Epidermal melanocyte (primary cell): Measurements from ENCODE around the gene RCAN2.

Source experiments
- DNase-seq: peaks from one replicate; pipeline ENCODE4 v3.0.0; 2011; ENCODE audit warnings: low spot score; ENCODE audit not compliant: insufficient read length

Gene RCAN2

DNA sequence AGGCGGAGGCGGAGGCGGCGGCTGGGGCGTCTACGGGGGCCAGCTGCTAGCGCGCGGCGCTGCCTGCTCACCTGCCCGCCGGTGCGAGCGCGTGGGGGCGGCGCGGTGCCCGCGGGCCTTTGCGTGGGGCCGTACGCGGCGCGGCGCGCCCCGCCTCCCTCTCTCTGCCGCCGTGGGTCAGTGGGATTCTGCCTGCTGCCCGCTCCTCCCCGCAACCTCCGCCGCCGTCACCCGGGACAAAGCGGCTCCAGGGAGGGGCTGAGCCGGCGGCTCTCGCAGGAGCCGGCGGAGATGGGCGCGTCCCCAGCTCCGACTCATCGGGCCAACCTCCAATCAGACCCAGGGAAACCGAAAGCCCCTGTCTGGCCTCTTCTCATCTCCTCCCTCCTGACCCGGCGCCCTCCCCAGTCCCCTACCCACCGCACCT, at the start of gene RCAN2:
Gene RCAN2 (minus strand): TSS at position 249 of the 427 bp plus-strand sequence.
- DNase-seq = peak; percentile 56

DNA sequence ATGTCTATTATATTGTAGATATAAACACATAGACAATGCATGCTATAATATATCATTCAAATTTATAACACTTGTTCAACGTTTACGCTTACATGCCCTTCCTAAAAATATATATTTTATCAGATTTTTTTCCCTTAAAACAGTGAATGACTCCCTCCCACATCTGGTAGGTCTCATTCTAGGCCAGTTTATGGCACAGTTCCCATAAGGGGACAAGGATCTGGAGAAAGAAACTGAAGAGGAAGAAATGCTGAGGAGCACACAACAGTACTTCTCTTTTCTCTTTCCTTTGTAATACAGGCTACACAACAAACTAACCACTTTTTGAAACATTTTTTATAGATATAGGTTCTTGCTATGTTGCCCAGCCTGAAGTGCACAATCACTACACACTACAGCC, 48.6 kb upstream of the RCAN2 start:
- DNase-seq = no peak

DNA sequence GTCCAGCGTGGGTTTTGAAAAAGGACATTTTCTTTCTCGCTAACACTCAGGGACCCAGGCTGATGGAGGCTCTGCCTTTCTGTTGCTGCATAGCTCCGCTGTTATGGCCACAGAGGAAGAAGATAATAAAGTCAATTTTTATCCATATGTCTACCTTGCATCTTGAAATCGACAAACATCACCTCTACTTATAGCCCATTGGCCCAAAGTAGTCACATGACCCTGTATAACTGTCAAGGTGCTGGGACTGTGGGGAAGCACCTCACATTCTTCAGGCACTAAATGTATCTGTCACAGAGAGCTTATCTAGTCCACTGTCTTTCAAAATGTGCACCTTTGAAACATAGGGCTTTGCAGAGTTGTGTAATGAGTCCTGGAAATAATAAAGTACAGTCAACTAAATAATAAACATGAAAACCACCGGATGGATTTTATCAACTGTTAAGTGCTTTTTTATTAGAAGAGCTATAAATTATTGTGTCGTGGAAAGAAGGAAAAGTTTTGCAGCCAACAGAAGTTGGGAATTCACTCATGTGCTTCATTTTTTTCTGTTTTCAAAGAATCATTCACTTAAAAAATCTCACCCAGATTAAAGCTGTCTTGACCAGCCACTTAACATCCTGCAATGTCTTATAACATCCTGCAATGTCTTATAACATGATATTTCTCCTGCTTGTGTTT, 47.7 kb upstream of the RCAN2 start:
- no peak for DNase-seq

DNA sequence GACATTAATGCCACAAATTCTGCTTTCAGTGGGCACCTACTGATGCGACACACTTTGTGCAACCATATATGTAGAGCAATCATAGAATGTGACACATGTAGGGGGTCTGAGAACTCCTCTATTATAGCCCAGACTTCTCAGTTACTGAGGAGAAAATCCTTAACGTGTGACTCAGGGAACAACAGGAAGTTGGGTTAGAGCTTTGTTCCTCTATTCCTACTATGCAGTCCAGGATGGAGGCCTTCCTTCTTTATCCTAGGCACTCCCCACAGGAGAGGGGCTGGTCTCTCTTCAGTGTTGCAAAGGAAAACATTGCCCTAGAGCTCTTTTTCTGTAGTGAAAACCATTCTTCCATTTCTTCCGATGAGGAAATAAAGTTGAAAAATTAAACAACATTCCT, 39.6 kb upstream of the RCAN2 start:
- DNase-seq = no peak

DNA sequence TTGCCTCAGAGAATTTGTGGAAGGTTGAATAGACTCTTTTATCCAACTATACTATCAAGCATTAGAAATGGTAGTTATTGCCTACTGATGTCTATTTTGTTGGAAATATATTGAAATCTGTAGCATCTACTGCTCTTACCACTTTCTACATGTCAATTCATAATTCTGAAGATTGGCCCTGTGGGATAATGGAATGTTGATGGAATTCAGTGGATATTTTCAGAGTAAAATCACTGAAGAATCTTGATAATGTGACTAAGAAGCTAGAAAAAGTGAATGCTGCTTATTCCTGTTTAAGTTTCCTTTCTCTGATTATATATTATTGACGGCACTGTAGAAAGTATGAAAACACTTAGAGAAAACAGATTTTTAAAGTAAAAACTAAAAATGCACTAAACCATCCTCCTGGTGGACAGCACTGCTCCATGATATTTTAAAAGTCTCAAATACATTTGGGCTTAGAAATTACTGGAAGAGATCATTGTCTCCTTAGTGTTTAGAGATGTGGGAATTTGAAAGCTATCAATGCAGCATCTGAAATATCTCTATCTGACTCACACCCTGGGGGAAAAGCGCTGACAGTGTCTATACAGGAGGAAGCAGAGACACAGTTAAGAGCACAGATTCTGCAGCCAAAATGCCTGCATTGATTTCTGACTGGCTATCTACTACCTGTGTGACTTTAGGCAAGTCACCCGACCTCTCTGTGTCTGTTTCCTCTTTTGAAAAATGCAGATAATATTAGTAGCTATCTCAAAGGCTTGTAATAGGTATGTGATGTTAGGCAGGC, 37.9 kb upstream of the RCAN2 start:
- peak; percentile 17 for DNase-seq

DNA sequence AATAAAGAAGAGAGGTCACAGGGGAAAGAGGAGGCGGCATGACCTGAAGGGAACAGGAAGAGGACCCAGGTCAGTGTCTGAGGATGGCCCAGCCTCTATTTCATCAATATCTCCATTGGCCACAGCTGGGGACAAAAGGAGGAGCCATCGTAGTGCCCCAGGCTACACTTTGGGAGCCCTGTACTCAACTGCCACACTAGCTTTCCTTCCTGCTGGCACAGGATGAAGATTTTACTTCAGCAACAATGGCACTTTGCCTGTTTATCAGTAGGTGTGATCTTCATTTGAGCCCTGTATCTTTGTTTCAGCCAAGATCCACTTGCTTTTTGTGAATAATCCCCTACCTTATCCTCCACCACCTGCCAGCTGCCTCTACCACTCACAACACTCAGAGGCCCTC, 35.4 kb upstream of the RCAN2 start:
- no peak for DNase-seq

DNA sequence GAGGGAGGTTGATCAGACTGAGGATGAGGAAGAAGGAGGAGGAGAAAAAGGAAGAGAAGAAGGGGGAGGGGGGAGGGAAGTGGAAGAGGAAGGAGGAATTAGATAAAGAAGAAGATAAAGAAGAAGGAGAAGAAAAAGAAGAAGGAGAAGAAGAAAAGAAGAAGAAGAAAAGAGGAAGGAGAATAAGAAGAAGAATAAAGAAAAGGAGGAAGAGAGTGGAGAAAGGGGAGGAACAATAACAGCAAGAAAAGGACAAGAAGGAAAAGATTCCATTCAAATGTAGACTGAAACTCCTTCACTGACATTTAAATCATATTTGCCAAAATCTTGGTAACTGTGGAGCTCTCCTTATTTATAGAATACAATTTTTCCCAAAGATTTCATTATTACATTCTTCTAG, 34.3 kb upstream of the RCAN2 start:
- no peak for DNase-seq

DNA sequence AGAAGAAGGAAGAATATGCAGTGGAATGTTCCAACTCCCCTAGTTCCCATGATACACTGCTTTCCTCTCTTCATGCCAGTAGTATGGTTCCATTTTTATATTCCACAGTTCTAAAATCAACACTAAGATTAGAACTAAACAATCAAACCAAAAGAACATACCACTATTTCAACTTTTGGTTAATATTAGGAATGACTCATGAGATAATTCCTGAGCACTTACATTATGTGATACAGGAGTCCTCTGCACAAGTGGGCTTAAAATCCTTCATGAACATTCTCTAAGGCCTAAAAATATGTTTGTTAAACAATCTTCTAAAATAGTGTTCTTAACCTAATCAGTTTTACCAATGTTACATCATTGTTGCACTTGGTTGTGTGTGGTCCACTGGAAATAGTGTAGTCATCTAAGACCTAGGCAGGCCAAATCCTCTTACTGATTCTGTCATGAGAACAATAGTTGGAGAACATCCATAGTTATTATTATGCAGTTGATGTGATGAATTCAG, 30.3 kb upstream of the RCAN2 start:
- DNase-seq = no peak

DNA sequence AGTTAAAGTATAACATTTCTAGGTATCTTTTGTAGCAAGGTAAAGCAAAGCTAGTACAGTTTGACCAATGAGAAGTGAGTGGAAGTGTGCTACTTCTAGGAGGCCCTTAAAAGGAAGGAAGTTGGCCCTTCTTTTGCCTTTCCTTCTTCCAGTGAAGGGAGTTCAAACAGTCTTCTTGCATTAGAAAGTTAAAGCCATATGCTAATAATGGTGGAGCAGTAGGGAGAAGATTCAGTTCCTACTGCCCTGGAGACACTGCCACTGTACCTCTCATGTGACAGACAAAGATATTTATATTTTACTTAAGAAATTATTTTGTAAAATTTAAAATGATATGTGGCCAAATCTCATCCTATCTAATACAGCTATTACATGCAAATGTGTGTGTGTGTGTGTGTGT, 26.0 kb upstream of the RCAN2 start:
- DNase-seq = no peak

DNA sequence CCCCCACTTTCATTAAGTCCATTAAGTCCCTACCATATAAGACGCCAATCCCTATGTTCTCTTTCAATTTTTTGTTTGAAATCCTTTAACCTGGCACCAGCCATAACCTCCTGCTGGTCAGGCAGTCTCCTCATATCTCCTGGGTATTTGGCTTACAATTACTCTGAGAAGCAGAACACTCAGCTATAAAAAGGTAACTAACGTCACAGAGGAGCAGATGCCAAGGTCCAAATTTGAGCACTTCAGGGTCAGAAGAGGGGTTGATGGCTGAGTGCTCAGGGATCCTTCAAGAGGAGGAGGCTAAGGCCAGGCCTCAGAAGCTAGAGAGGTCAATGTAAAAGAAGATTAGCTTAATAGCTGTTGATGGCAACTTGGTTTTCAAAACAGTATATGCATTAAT, 22.3 kb upstream of the RCAN2 start:
- no peak for DNase-seq

DNA sequence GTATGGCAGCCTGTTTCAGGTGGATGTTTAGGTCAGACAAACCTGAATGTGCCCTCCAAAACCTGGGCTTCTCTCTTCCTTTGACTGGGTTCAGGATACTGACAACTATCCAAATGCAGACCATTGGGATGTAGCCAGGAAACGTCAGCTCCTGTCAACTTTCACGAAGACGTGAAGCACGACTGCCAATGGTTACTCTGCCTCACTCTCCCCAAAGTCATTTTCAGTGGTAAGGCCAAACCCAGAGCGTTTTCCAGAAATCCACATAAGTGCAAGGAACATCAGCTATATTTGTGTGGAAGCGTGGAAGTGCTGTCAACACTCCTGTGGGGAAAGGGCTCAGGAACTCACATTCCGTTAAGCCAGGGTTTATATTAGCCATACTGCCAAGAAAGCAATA, 20.1 kb upstream of the RCAN2 start:
- DNase-seq = no peak

DNA sequence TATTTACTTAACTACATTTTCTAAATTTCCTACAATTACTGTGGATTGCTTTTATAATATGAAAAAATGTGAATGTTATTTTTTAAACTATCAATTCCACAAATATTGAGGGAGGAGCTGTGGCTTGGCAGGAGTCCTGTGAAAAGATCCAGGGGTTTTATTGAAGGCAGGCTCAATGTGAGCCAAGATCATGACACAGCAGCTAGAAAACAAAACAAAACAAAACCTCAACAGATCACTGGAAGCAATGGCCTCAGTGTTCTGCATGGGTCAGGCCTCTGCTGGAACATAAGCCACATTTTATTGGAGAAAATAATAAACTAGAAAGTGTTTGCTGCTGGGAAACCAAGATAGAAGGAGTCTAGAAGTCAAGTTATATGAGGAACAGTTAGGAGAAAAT, 19.4 kb upstream of the RCAN2 start:
- no peak for DNase-seq

DNA sequence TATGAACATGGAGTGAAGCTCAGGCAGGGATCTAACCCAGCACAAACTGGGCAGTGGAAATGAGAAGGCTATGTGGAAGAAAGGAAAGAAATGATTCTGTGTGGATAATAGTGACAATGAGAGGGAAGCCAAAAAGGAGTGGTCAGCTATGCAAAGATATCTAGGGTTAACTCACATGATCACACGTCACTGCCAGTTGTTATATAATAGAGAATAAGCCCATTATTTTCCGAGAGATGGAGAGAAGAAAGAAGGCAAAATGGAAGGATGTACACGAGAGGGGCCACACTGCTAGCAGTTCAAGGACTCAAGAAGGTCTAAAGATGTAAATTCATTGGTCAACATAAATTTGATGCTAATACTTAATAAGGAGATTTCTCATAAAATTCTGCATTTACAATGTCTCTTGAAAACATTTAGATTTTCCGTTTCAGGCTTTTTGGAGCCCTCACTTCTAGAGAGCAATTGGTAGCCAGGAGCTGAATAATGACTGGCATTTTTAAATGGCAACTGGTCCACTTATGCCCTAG, 18.8 kb upstream of the RCAN2 start:
- DNase-seq = no peak

DNA sequence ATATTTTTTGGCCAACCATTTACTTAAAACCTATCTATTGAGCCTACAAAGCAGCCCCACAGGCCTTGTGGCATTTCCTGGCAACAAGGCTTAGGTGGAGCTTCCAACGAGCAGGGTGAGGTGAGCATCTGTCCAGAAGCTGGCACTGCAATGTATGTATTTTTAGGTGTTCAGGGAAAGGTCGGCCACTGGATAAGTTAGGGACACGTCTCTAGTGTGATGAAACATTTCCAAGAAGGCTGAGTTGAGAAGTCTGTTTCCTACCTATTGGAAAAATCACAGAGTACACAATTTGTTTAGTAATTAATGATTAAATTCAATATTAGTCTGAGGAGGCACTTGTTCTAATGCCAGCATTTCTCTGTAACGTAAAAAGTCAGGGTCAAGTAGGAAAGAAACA, 17.8 kb upstream of the RCAN2 start:
- DNase-seq = no peak

DNA sequence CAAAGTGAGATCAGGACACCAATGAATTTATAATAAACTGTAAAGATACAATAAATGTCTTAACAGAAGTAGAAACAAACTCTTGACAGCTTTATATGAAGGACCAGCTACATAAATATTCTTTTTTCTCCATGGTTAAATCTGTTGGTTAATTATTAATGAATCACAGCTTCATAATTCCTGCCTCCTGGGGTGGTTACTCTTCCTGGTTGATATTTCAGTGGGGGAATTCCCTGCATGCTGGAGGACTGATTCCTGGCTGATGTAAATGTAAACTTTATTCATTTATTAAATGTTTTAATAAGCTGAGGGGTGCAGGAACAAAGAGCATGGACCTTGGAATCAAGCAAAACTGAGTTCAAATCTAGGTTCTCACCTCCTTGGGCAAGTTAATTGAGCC, 16.2 kb upstream of the RCAN2 start:
- no peak for DNase-seq

DNA sequence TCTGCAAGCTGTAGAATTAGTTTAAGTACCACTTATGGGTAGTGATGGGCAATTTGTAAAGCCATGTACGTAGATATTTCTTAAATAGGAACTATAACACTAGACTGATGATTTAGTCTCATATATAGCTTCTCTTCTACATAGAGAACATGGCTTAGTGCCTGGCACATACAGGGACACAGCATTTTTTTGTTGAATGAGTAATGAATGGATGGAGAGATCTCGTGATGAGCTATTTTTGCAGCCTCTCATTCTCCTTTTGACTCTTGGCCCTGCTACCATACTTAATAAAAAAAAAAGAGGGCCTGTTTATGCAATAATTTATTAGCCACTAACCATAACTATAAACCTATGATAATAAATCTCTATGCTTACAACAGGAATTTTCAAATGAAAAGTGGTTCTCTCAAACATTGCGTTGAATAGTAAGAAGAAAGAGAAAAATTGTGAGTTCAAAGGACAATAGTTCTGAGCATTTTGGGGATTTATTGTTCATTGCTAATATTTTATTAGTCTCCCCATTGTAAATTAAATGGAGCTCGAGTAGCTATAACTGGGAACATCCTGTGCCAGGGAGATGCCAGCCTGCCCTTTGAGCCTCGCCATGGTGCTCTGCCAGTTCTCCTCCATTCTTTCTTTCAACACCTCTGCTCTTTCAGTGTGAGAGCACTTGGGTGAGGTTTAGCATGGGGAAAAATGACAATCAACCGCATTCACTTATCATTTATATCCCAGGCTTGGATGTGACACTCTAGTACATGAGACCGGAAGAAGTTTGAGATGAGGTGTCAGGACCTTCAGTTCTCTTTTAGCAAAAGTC, 14.7 kb upstream of the RCAN2 start:
- DNase-seq = no peak

DNA sequence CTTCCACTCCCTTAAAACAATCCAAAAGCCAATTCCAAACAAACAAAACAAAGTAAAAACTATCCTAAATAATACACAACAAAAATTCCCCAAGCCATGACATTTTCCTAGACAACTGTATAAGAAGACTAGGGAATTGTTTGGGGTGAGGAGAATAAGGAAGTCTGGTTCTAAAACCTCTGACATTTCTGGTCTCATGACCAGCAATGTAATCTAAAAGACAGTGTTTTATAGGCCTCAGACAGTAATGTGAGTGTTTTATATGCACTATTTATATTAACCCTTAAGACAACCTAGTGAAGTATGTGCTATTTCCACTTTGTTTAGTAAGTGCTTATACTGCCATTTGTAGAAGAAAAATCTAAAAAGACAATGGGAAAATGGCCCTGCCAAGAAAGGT, 13.0 kb upstream of the RCAN2 start:
- DNase-seq = no peak

DNA sequence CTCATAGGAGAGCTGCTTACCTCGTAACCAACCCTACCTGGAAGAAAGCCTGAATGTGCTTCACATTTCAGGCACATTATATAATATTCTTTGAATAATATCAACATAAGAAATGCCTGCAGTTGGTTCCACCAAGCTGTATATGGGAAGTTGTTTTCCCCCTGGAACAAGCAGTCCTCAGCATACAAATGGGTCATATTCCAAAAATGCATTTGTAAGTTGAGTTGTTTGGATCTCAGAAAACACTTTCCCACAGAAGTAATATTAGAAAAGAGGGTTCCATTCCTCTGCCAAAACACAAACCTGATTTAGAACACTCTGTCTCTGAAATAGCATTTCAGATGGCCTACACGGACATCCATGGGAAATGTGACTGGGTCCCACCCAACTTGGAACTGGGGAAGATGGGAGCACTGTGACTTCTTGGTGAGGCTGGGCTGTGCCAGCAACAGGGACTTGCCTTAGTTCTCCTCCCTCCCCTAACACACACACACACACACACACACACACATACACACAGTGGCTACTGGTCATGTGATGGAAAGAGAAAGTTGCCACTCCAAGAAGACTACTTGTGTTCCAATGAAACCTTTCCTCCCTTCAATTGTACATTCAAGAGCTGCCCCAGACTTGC, 11.4 kb upstream of the RCAN2 start:
- DNase-seq = no peak

DNA sequence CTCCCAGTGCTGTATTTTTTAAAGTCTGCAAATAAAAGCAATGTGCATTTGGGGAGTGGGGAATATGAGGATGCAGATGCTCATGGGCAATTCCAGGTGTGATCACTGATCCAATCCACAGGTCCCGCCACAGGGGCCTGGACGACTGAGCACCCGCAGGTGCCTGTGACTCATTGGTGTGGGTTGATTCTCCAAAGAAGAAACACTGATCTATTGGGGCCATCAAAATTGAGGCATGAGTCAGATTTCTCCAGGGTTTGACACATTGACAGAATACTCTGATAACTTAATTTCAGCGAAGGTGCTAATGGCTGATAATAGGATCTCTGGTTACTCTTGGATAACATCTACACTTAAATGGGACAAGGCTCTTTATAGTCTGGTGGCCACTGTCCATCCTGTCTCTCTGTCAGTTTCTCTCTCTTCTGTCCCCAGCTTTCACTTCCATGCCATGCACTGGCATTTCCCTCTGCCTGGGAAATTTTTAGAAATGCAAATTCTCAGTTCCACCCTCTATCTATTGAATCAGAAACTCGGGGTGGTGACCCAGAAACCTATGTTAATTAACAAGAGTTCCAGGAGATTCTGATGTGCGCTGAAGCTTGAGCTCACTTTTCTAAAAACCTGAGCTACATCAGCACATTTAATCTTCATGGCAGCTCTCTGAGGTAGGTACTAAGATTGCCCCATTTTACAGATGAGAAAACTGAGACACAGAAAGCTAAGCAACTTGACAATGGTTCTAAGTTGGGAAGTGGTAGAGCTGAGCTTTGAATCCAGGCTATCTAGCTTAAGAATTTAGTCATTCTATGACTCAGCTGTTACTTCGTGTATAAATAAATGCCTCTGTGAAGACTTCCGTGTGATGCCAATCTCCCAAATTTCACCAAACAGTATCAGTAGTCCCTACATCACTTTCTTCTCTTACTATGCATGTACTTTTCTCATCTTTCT, 10.2 kb upstream of the RCAN2 start:
- DNase-seq = no peak

DNA sequence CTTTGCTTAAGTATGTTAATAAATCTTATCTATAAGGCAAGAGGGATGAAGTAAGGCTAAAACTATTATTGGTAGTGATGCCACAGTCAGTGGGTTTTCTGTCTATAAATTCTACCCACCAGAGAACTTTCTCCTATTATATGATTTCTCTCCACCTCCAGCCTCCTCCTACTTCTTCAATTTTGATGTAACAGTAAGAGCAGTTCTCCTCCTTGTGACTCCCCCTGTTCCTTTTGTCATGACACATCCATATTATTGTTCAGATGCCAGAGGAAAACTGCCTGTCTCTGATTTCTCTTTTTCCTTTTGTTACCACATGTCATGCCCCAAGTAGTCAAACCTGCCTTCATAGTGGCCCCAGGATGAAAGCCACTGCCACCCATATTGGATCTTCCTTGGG, 9.1 kb upstream of the RCAN2 start:
- no peak for DNase-seq
